ENCODE results near the gene PKLR. TPM values are rescaled to one million over a fixed set of nuclear protein-coding genes. Genes with fewer than 3 reads are reported as not detected.
A peak's percentile ranks its signal among the peaks of the same experiment; 100 is the strongest.
"Not testable (repeated sequence)": the region's sequence is repeated elsewhere in the genome, so short reads cannot be mapped to it uniquely, and the experiment has no call there.

PKLR gene
- polyA plus RNA-seq, 3 donors: 5.4 to 9.6 (median 9.4) TPM

DNA sequence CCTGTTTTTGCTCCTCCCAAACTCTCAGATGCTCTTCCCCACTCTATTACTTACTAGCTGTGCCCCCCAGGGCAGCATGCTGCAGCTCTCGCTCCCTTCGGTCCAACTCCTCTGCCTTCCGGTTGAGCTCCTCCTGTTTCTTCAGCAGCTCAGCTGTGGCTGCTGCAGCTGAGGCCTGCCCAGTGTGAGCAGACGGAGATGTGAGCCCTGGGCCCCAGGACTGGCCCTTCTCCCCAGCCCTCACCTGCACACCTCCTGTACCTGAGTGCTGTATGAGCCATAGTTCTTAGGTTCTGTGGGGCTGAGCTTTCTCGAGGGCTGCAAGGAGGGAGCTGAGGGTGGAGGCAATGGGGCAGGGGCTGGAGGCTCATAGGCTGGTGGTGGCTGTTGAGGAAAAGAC, 41.0 kb downstream of the PKLR start:
- DNase-seq (ENCODE audit: low read depth in 3 of 3, low spot score in 2 of 3): no peak

DNA sequence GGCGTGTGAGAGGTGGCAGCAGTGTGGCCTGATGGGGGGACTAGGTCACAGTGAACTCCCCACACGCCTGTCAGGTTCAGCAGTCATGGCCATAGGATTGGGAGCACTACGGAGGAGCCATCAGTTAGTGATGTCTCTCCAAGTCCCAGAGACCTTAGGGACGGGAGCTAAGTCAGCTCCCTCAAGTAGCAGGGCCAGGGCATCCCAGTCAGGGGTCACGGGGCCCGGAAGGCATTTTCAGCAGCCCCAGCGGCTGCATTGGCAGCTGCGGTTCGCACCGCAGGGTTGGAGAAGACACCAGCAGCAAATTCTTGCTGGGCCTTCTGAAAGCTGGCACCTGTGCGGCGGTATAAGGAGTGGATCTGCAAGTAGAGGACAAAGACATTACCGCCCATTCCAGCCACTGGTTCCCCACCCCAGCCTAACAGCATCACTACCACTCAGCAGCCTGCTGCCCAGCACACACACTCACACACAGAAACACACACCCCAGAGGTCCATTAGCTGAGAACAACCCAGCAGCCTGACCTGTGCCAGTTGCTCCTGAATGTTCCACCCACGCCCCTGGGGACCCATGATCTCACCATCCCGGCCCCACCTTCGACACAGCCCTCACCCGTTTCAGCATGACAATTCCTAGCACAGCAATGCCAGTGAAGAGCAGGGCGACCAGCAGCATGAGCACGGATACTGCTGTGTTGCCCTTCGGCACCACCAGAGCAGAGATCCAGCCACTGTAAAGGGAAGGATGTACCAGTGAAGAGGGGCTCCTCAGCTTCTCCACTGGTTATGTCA, 45.0 kb downstream of the PKLR start:
- no peak for DNase-seq (ENCODE audit: low read depth in 3 of 3, low spot score in 2 of 3)

DNA sequence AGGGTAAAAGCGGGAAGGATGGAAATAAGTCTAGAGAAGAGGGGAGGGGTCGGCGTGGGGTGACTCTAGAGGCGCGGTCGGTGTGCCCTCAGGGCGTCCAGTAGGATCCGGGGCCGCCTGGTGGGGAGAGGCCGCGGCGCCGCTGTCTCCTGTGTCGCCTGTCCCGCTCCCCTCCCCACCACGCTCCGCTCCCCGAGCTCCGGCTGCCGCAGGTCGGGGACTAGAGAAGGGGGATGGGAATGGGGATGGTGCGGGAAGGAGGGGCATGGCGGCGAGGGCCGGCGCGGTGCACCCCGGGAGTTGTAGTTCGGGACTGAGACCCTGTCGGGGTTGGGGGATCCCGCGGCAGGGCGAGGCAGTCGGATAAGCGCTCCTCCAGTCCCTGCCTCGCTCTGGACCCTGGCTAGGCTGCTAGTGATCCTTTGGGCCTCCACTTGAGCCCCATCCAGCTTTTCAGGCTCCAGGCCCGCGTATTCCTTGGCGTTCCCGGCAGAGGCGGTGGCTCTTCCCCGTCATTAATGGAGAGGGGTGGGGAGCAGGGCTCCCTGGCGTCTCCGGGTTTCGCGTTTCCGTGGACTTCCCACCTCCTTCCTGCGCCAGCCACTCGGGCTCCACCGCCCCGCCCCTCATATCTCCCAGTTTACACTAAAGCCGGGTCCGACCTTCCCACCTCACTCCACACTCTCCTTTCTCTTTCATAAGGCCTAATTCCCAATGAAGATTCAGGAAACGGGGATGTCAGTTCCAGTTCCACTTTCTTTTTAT, 45.8 kb downstream of the PKLR start, which contains the start of gene ENTREP3:
Gene ENTREP3 (minus strand): TSS at position 241 of the 765 bp plus-strand sequence. CDS start 606 bp downstream, outside the sequence.
- peak in 1 of 3 donors; percentile 82 for DNase-seq (ENCODE audit: low read depth in 3 of 3, low spot score in 2 of 3)

DNA sequence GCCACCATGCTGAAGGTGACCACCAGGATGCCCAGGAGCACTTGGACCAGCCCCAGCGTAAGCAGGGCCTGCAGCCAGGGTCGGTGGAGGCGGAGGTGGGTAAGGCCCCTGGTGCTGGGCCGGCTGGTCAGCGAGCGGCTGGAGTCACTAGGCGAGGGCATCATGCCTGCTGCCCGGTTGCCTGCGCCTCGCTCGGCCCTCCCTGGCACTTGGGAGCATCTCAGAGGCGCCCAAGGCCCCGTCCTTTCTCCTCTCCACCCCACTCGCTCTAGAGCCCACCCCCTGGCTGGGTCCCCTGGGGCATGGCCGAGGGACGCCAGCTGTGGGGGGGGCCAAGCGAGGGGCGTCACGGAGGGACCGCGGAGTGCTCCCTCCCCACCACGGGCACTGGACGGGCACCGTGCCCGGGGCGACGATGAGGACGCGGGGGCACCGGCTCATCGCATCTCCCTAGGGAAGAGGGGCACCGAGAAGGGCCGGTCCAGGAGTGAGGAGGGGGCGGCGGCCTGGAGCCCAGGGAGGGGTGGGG, 46.5 kb downstream of the PKLR start:
- no peak for DNase-seq (ENCODE audit: low read depth in 3 of 3, low spot score in 2 of 3)

DNA sequence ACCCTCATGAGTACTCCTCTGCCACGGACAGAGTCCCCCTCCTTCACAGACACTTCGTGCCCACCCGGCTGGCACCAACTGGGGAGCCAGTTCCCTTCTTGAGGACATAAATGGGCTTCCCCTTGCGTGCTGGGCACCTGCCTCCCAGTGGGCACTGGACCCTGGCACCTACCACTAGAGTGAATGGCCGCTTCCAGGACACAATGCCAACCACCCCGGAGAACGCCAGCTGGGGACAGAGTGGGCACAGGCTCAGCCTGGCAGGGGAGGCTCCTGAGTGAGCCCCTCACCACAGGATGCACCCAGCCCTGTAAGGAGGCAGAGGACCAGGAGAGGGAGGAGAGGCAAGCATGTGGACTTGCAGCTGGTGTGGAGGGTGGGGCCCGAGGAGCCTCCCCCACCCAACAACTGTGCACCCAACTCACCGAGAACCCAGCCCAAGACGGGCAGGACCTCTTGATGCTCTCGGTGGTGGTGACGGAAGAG, 47.0 kb downstream of the PKLR start:
- DNase-seq (ENCODE audit: low read depth in 3 of 3, low spot score in 2 of 3): no peak

DNA sequence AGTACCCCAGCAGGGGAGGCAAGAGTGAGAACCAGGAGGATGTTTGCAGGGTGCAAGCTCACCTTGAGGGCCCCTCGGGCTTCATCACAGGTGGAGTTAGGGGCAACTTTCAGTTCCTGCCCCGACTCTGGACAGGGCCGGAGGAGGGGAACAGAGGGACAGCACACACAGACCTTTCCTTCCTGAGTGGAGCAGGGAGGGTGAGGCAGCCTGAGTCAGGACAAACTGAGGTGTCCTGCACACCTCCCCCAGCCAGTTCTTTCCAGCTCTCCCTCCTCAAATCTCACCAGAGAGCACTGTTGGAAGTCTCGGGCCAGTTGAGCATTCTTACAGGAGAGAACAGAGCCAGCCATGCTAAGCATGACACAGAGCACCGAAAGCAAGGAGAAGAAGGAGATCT, 47.4 kb downstream of the PKLR start:
- no peak for DNase-seq (ENCODE audit: low read depth in 3 of 3, low spot score in 2 of 3)

DNA sequence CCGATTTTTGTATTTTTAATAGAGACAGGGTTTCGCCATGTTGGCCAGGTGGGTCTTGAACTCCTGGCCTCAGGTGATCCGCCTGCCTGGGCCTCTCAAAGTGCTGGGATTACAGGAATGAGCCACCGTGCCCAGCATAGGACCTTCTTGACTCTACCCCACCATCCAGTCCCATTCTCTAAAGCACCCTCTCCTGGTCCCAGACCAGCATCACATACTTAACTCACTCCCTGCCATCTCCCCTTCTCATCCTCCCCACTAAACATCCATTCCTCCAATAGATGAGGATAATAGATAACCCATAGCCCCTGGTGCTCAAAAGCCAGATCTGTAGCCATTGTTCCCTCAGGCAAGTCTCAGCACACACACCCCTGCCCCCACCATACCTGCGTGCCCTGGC, 48.0 kb downstream of the PKLR start:
- no peak for DNase-seq (ENCODE audit: low read depth in 3 of 3, low spot score in 2 of 3)

DNA sequence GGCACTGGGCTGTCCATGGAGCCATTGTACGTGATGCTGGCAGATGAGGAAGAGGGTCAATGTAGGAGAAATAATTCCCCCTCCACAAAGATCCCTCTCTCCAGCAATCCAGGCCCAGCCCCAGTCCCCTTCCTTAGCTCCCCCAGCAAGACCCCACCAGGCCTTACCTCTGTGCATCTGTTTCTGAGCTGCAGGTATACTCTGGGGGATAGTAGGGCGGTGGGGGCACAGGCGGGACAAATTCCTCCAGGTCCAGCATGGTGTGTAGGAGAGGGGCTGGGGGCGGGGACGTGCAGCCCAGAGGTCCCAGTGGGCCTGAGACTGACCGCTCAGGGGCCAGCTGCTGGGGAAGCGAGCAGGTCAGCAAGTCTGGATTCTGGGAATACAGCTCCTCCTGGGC, 49.7 kb downstream of the PKLR start:
- no peak for DNase-seq (ENCODE audit: low read depth in 3 of 3, low spot score in 2 of 3)

DNA sequence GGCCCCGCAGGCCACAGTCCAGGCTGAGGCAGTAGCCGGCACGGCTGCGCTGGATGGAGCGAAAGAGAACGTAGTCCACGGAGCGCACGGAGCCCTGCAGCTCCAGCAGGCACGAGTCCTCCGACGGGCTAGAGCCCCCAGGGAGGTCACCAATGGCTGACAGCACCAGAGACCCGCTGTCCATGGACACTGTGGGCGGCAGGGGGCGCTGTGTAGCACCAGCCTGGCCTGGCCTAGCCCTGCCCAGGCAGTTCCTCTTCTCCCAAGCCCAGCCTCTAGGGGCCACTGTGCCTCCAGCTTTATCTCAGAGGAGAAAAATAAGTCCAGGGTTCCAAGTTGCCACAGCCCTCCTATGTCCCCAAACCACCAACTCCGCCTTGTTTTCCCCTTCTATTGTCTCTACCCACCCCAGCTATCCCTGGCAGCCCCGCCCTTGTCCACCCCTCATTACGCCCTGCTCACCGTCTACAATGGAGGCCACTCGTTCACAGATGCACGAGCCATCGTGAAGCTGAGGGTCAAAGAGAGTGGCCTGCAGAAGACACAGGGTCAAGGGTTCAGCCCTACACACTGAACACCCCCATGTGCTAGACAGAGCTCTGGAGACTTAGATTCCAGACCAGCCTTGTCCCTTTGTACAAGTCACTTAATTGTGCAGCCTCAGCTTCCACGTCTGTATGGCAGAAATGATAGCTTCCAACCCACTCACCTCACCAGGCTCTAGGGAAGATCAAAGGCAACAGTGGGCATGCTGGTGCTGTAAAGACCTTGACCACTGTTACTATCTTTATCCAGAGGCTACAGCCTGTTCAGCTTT, 50.4 kb downstream of the PKLR start:
- peak in 2 of 3 donors; percentile 81 to 88 for DNase-seq (ENCODE audit: low read depth in 3 of 3, low spot score in 2 of 3)

DNA sequence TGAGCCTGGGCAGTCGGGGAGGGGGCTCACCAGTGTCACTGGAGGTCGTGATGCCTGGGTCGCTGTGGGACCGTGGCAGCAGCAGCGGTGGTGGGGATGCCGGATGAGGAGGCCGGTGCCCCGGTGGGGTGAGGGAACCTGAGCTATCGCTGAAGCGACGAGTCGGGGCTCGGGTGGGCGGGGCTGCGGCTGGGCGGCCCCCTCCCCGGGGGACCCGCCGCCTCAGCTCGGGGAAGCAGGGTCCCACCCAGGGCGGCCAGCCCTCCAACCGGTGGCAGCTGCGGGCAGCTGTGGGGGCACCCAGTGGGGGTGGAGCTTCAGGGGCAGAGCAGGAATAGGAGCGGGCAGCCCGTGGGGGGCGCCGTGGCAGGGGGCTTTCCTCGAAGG, 51.0 kb downstream of the PKLR start:
- no peak for DNase-seq (ENCODE audit: low read depth in 3 of 3, low spot score in 2 of 3)

DNA sequence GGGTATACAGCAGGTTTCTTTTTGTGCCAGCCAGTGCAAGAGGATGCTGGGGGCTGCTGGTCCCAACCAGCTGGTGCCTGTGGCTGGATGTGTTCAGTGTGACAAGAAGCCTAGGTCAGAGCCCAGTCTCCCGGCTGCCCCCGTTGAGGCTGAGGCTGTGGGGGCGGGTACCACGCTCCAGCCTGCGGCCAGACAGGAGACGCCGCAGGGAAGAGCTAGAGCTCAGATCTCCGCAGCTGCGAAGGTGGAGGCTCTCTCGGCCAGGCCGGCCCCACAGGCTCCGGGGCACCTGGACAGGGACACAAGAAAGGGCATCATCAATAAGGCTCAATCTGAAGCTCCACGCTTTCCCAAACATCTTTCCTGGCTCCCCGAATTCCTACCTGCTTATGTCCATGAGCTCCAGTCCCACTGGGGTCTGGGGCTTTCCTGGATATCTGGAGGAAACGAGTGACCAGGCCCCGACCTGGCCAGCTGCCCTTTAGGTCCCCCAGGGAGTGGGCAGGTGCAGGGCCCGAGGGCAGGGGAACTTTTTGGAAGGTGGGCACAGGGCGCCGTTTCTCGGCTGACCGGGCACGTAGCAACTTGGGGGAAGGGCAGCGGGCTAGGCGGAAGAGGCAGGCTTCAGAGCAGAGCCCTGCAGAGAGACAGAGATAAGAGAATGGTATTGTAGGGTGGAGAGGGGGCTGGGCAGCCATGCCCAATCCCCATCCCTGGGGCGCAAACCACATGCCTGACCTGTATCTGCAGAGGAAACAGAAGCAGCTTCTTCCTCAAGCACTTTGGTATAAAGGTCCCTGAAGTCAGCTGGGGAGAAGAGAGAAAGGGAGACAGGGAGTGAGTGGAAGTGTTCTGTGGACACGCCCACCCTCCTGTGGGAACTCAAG, 53.3 kb downstream of the PKLR start:
- DNase-seq (ENCODE audit: low read depth in 3 of 3, low spot score in 2 of 3): no peak

DNA sequence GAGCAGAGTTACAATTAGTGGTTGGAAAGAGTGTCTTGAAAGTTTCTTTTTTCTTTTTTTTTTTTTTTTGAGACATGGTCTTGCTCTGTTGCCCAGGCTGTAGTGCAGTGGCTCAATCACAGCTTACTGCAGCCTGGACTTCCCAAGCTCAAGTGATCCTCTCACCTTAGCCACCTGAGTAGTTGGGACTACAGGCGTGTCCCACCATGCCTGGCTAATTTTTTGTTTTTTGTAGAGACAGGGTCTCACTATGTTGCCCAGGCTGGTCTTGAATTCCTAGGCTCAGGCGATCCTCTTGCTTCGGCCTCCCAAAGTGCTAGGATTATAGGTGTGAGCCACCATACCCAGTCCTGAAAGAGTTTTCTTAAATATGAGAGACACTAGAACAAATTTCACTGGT, 54.4 kb downstream of the PKLR start:
- not testable (repeated sequence) for DNase-seq (ENCODE audit: low read depth in 3 of 3, low spot score in 2 of 3)

DNA sequence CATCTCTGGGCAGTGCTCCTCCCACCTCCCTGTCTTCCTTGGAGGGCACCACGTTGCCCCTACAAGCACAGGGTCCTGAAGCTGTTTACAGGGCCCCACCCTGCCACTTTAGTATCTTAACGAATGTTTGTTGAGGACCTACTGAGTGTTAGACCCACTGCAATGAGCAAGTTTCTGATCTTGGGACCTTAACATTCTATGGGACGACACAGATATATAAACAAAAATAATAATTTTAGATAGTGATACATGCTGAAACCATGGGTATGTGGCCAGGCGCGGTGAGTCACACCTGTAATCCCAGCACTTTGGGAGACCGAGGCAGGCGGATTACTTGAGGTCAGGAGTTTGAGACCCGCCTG, 56.1 kb downstream of the PKLR start:
- DNase-seq (ENCODE audit: low read depth in 3 of 3, low spot score in 2 of 3): no peak

DNA sequence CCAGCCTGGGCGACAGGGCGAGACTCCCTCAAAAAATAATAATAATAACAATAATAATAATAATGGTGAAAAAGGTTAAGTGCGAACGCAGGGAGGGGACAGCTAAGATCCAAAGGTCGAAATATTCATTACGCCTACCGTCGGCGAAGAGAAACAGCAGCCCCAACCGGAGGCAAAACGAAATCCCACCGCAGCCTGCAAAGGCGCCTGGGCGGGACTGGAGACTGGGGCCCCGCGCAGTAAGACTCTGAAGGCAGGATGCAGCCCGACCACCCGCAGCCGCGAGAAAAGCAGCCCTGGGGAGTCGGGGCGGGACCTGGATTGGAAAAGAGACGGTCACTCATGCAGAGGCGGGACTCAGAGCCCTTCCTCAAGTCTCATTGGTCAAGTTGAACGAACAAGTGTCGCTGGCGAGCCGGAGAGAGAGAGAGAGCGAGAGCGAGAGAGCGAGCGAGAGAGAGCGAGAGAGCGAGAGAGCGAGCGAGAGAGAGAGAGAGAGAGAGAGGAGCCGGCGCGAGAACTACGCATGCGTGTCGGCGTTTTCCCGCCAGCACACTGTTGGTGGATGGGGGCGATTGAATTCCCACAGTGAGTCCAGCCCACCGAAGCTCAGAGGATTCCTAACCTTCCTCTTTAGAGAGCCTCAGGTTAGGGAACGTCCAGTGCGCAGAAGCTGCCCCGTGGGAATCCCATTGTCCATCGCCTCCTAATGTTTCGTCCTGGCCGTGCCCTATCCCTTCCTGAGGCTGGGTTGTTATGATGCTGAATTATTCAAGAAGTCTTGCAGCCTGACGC, 56.7 kb downstream of the PKLR start:
- peak; percentile 93 to 99 (median 98) for DNase-seq (ENCODE audit: low read depth in 3 of 3, low spot score in 2 of 3)

DNA sequence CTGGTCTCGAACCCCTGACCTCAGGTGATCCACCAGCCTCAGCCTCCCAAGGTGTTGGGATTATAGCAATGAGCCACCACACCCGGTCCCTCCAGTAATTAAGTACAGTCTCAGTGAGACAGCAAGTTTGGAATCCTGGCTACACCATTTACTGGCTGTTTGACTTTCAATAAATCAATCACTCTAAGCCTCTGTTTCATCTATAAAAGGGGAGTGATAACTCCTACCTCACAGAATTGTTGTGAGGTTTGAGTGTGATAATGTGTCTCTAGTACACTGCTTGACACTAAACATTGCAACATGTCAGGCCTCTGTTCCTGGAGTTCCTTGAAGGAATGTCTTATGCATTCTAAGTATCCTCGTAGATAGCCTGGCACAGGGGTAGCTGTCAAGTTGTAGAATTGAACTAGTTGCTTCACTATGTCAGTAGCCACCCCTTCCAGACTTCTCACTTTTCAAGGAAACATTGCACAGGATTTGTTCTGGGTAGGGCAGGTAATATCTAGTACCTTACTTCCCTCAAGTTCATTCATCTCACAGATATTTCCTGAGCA, 58.4 kb downstream of the PKLR start:
- DNase-seq (ENCODE audit: low read depth in 3 of 3, low spot score in 2 of 3): no peak

DNA sequence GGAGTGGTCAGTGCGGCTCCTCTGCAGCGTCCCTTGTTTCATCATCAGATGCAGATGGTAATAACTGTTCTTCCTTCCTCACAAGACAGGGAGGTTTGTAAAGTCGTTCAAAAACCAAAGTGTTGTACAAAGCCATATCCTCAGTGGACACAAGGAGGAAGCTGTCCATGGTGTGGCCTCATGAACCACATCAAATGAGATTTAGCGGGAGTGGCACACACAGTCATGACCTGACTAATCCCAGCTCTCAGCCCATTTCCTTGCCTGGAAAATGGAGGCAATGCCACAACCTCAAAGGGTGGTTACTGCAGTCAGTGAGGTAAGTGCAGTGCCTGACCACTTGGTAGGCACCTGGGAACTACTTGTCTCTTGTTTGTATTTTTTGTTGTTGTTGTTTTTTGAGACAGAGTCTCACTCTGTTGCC, 59.4 kb downstream of the PKLR start:
- no peak for DNase-seq (ENCODE audit: low read depth in 3 of 3, low spot score in 2 of 3)

DNA sequence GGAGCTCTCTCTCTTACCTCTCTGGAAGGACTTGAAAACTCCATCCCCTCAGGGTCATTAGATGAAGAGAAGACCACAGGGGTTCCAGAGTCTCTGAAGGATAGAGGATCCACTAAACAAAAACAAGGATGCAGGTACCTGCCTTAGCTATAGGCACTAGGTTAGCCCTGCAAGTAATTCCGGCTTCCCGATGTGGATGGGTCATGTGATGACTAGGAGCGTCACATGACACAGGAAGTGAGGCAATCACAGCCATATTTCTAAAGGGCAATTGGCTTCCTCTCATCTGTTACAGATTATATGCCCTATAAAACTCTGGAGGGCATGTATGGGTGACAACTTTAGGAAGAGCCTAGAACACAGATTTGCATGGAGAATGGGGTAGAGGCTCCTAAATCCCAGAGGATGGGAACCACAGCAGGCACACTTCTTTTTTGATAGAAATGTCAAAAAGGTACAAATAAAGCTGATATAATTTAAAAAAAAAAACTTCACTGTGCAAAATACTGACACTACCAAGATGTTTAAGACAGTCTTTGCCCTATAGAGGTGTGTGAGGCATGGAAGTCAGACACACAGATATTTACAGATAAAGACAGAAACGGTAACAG, 60.1 kb downstream of the PKLR start:
- no peak for DNase-seq (ENCODE audit: low read depth in 3 of 3, low spot score in 2 of 3)

Measured in right renal cortex interstitium (tissue), 3 donors.